Measurements from ENCODE around the gene MBOAT1. TPM values are rescaled to one million over a fixed set of nuclear protein-coding genes. Genes with fewer than 3 reads are reported as not detected.

The MBOAT1 gene
- total and polyA plus RNA-seq, 8 donors, result 14.8 to 22.2 (median 19.0) TPM

- DNase-seq (no peak), ATAC-seq (no peak)
- H3K36me3 ChIP-seq, result peaks cover 0 to 62% of the 10 kb centered on the region in 2 donors
- no peak overlapping the region for H3K27ac ChIP-seq
- intact Hi-C loops (cut with DNase I), result no loop called here
- no peaks in the 10 kb centered on the region for H3K4me1 ChIP-seq
- no peaks in the 10 kb centered on the region for H3K9me3 ChIP-seq
- H3K27me3 ChIP-seq, result no peaks in the 10 kb centered on the region
- H3K4me3 ChIP-seq, result no peak overlapping the region
- no peak for TF ChIP-seq CTCF (IDR thresholded peaks at IDR 0.05)
These were observed 100.0 kb downstream of the MBOAT1 start for GRCh38 chr6:20112241-20112640.

DNA sequence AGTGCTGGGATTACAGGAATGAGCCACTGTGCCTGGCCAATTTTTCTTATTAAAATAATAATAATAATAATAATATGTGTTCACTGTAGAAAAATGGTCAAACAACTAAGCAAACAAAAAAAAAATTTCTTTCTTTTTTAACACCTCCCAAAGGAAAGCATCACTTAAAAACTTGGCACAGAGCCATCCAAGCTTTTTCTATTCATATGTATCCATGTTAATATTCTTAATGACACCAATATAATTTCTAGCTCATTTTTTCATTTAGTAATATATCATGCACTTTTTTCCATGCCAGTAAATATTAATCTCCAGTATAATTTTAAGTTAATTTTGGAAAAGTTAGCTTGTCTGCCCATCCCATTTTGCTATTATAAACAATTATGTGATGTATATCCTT lies 101.8 kb downstream of the MBOAT1 start:
- Histone ChIP-seq H3K27me3 (no peaks in the 10 kb centered on the region), H3K4me3 (no peak overlapping the region), H3K9me3 (no peaks in the 10 kb centered on the region), H3K36me3 (peaks cover 0 to 63% of the 10 kb centered on the region in 2 donors), H3K4me1 (no peaks in the 10 kb centered on the region), H3K27ac (no peak overlapping the region)
- intact Hi-C loops (cut with DNase I), result no loop called here
- no peak for ATAC-seq
- no peak for DNase-seq
- no peak for TF ChIP-seq CTCF (IDR thresholded peaks at IDR 0.05)

- Histone ChIP-seq H3K9me3 (no peaks in the 10 kb centered on the region), H3K27ac (no peak overlapping the region), H3K27me3 (no peaks in the 10 kb centered on the region), H3K4me3 (no peak overlapping the region), H3K4me1 (no peaks in the 10 kb centered on the region), H3K36me3 (peaks cover 0 to 56% of the 10 kb centered on the region in 2 donors)
- intact Hi-C loops (cut with DNase I), result loop anchor here in 1 of 2 donors (10.0 kb wide), 1 partner anchor 415 kb away; no protein-coding TSS in a partner anchor
- DNase-seq (no peak), ATAC-seq (no peak)
- TF ChIP-seq CTCF (IDR thresholded peaks at IDR 0.05), result no peak
These were observed 102.7 kb downstream of the MBOAT1 start for GRCh38 chr6:20109526-20109925.

GRCh38 chr6:20105838-20106237 lies 106.4 kb downstream of the MBOAT1 start:
- no peak for TF ChIP-seq CTCF (IDR thresholded peaks at IDR 0.05)
- H3K9me3 ChIP-seq, result no peaks in the 10 kb centered on the region
- H3K27me3 ChIP-seq, result no peaks in the 10 kb centered on the region
- no peak for DNase-seq
- H3K4me3 ChIP-seq, result no peak overlapping the region
- H3K27ac ChIP-seq, result no peak overlapping the region
- H3K4me1 ChIP-seq, result no peaks in the 10 kb centered on the region
- peaks cover 0 to 50% of the 10 kb centered on the region in 2 donors for H3K36me3 ChIP-seq
- ATAC-seq, result no peak
- intact Hi-C loops (cut with DNase I), result loop anchor here in 1 of 2 donors (10.0 kb wide), 1 partner anchor 419 kb away; no protein-coding TSS in a partner anchor

DNA sequence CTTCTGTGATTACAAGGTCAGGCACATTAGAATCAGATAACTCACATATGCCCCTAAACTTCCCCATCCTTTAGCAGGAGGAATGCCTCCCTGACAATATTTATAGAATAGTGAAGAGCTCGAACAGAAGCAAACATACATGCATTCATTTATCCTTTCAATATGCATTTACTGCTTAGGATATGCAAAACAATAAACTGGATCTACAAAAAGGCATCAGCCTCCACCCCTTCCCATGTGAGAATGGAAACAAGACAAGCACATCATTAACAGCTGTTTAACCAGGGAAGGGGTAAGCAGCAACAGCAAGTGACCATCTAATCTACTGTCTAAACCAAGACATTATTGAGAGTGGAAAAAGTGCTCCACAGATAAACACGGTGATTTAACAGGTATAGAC lies 107.6 kb downstream of the MBOAT1 start:
- no peak overlapping the region for H3K27ac ChIP-seq
- H3K4me3 ChIP-seq, result no peak overlapping the region
- no peaks in the 10 kb centered on the region for H3K4me1 ChIP-seq
- H3K36me3 ChIP-seq, result peaks cover 0 to 54% of the 10 kb centered on the region in 2 donors
- TF ChIP-seq CTCF (IDR thresholded peaks at IDR 0.05), result no peak
- no peaks in the 10 kb centered on the region for H3K27me3 ChIP-seq
- DNase-seq (no peak), ATAC-seq (no peak)
- H3K9me3 ChIP-seq, result no peaks in the 10 kb centered on the region
- intact Hi-C loops (cut with DNase I), result loop anchor here in 1 of 2 donors (10.0 kb wide), 1 partner anchor 420 kb away; no protein-coding TSS in a partner anchor

All from left lung (tissue), 10 donors.